GM12865 (cell line): ENCODE results near the gene BCL2L1.

Experiments used
- DNase-seq: peaks from one replicate; pipeline ENCODE4 v3.0.0; 2010; ENCODE audit warnings: low read depth
- H3K4me3 ChIP-seq: 2 replicates; pipeline ENCODE4 v1.5.1; 2011; ENCODE audit warnings: mild to moderate bottlenecking, low read depth, low read length, control low read depth
- TF ChIP-seq, protein P1 (sequence below): IDR thresholded peaks from 2 replicates; pipeline ENCODE4 v1.5.1; 2011; ENCODE audit warnings: low read length, control low read depth, low read depth, inconsistent platforms; ENCODE audit not compliant: insufficient read depth; ENCODE audit errors: missing control alignments

Gene BCL2L1

GRCh38 chr20:31620246-31620645 lies 102.4 kb downstream of the BCL2L1 start:
- no peak for DNase-seq
- no peak overlapping the region for H3K4me3 ChIP-seq
- TF ChIP-seq, protein P1, sequence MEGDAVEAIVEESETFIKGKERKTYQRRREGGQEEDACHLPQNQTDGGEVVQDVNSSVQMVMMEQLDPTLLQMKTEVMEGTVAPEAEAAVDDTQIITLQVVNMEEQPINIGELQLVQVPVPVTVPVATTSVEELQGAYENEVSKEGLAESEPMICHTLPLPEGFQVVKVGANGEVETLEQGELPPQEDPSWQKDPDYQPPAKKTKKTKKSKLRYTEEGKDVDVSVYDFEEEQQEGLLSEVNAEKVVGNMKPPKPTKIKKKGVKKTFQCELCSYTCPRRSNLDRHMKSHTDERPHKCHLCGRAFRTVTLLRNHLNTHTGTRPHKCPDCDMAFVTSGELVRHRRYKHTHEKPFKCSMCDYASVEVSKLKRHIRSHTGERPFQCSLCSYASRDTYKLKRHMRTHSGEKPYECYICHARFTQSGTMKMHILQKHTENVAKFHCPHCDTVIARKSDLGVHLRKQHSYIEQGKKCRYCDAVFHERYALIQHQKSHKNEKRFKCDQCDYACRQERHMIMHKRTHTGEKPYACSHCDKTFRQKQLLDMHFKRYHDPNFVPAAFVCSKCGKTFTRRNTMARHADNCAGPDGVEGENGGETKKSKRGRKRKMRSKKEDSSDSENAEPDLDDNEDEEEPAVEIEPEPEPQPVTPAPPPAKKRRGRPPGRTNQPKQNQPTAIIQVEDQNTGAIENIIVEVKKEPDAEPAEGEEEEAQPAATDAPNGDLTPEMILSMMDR = no peak

- DNase-seq = peak; percentile 43
- TF ChIP-seq, protein P1 = no peak
- H3K4me3 ChIP-seq = no peak overlapping the region
Observed at GRCh38 chr20:31617432-31618104, 105.1 kb downstream of the BCL2L1 start.

- no peak overlapping the region for H3K4me3 ChIP-seq
- TF ChIP-seq, protein P1 = no peak
- no peak for DNase-seq
Observed at GRCh38 chr20:31615416-31615815, 107.3 kb downstream of the BCL2L1 start.
